Stimulated activated CD8-positive, alpha-beta memory T cell treated with anti-CD3 and anti-CD28 coated beads, Interleukin-15, amount 100 ng/mL, for 48 hours (primary cell): Measurements from ENCODE around the gene GATM.

Experiments used
- DNase-seq, 2 donors: peaks; one replicate each; pipeline ENCODE4 v3.0.0-alpha.2; 2020; ENCODE audit warnings: low read depth in 2 of 2

Gene GATM

GRCh38 chr15:45378149-45378912 is at the start of gene GATM:
TSS of gene GATM (minus strand) at chr15:45378544. CDS start at chr15:45378453, 91 bp downstream.
- peak; percentile 15 to 17 for DNase-seq

- DNase-seq = no peak
Observed at GRCh38 chr15:45427085-45427484, 48.7 kb upstream of the GATM start.

- no peak for DNase-seq
Observed at GRCh38 chr15:45425135-45425534, 46.8 kb upstream of the GATM start.

- DNase-seq = no peak
Observed at GRCh38 chr15:45424429-45424828, 46.1 kb upstream of the GATM start.

- no peak for DNase-seq
Observed at GRCh38 chr15:45417303-45417950, 39.1 kb upstream of the GATM start.

- DNase-seq = no peak
Observed at GRCh38 chr15:45414215-45414885, 36.0 kb upstream of the GATM start.

- DNase-seq = no peak
Observed at GRCh38 chr15:45409596-45409995, 31.3 kb upstream of the GATM start.

GRCh38 chr15:45407786-45408185 is 29.4 kb upstream of the GATM start:
- DNase-seq = no peak

GRCh38 chr15:45402955-45403877 is 24.9 kb upstream of the GATM start:
- peak; percentile 4 to 16 for DNase-seq

- DNase-seq = peak; percentile 90 to 93
Observed at GRCh38 chr15:45402162-45402954, 24.0 kb upstream of the GATM start.

- DNase-seq = no peak
Observed at GRCh38 chr15:45401665-45402161, 23.4 kb upstream of the GATM start.

GRCh38 chr15:45399381-45400212 is 21.3 kb upstream of the GATM start:
- no peak for DNase-seq

- DNase-seq = no peak
Observed at GRCh38 chr15:45397116-45397665, 18.8 kb upstream of the GATM start.

GRCh38 chr15:45395943-45396342 is 17.6 kb upstream of the GATM start:
- no peak for DNase-seq

GRCh38 chr15:45394681-45395080 is 16.3 kb upstream of the GATM start:
- no peak for DNase-seq

- no peak for DNase-seq
Observed at GRCh38 chr15:45393851-45394250, 15.5 kb upstream of the GATM start.

- no peak for DNase-seq
Observed at GRCh38 chr15:45392584-45392855, 14.2 kb upstream of the GATM start.

GRCh38 chr15:45391746-45392583 is 13.6 kb upstream of the GATM start:
- no peak for DNase-seq

- no peak for DNase-seq
Observed at GRCh38 chr15:45389351-45389750, 11.0 kb upstream of the GATM start.
